ENCODE data around the gene MIA2.

GRCh38 chr14:39366460-39367386, 133.0 kb downstream of the MIA2 start:
- TF ChIP-seq TAF1 (IDR thresholded peaks at IDR 0.05; ENCODE audit: borderline replicate concordance, low read depth, low read length) = no peak
- TF ChIP-seq POLR2A (IDR thresholded peaks at IDR 0.05; ENCODE audit: low read depth, low read length) = no peak

Measured in GM12892 (cell line).